ENCODE measurements around the gene CELF6.

Gene CELF6

DNA sequence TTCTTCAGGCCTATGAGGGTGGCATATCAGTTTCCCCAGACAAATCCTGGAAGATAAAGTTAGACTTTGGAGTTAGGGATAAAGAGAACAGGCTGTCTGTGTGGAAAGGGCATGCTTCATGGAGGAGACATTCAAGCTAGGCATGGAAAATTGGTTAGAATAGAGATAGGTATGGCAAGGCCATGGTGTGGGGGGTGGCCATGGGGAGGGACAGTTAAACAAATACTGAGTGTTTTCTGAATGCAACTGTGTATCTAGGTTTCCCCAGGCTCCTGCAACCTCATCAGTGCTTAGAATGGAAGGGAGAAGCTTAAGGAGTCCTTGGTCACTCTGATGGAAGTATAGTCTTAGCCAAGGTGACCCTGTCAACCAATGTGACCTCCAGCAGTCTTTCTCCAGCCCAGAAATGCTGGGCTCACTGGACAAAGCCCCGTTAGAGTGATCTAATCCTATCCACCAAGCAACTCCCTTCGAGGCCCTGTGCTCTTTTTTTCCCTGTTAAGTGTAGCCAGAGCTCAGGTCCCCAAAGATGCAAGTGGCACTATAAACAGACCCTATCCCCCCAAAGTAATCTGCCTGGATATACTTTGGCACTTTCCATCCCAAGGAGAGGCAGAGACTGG lies 83.5 kb downstream of the CELF6 start:
- Mint-ChIP-seq H3K9me3 (no peaks in the 10 kb centered on the region), H3K36me3 (peaks cover 9% of the 10 kb centered on the region), H3K27me3 (no peaks in the 10 kb centered on the region), H3K4me1 (peaks cover 7% of the 10 kb centered on the region), H3K4me3 (no peak overlapping the region), H3K27ac (no peak overlapping the region)
- no peak for ATAC-seq (ENCODE audit: low read depth)
- no peak for DNase-seq (ENCODE audit: low spot score in 2 of 2)

DNA sequence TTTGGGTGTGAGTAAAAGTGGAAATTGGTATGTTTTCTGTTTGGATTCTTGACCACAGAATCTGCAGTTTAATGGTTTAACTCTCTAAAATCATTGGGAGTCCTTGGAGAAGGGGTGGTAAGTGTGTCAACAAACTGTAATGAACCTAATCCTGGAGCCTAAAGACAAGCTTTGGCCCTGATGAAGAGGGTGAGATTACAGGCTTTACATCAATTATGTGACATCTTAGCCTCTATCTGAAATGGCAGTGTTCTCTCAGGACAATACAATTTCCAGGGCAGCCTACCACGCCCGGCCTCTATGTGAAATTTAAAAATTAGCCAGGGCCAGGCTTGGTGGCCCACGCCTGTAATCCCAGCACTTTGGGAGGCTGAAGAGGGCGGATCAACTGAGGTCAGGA lies 84.7 kb downstream of the CELF6 start:
- Mint-ChIP-seq H3K27me3 (no peaks in the 10 kb centered on the region), H3K4me3 (no peak overlapping the region), H3K9me3 (no peaks in the 10 kb centered on the region), H3K36me3 (peaks cover 6% of the 10 kb centered on the region), H3K4me1 (peaks cover 12% of the 10 kb centered on the region), H3K27ac (no peak overlapping the region)
- DNase-seq (ENCODE audit: low spot score in 2 of 2) (no peak), ATAC-seq (ENCODE audit: low read depth) (no peak)

Data from memory B cell (primary cell).